ENCODE data around the gene TIAL1. TPM values are rescaled to one million over a fixed set of nuclear protein-coding genes. Genes with fewer than 3 reads are reported as not detected.

TIAL1 gene
- total and polyA plus RNA-seq, 4 donors, result 19.7 to 28.7 (median 23.4) TPM

- DNase-seq (ENCODE audit: low spot score), result no peak
- WGBS, result 94% methylated on average over 2 of the region's 2 CpGs
Observed at GRCh38 chr10:119642556-119643111, 45.9 kb upstream of the TIAL1 start.

DNA sequence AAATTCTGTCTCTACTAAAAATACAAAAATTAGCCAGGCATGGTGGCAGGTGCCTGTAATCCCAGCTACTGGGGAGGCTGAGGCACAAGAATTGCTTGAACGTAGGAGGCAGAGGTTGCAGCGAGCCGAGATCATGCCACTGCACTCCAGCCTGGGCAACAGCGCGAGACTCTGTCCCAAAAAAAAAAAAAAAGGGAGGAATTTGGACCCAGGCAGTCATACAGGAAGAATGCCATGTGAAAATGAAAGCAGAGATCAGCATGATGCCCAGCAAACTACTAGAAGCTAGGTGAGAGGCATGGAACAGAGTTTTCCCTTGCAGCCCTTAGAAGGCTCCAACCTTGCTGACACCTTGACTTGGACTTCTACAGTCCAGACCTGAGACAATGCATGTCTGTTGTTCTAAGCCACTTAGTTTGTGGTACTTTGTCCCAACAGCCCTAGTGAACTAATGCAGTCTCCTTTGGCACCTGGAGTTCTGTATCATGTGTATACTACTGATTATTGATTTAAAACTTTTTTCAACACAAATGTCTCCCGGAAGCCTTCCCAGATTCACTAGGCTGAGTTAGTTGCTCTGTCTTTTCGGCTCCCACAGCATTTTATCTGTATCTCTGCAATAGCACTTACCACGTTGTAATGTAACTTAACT is 44.2 kb upstream of the TIAL1 start:
- peak; percentile 79 for TF ChIP-seq SP1 (IDR thresholded peaks at IDR 0.05)
- no peak for TF ChIP-seq RAD21 (IDR thresholded peaks at IDR 0.05)
- no peak for TF ChIP-seq CTCF (IDR thresholded peaks at IDR 0.05; ENCODE audit: low read depth, low read length, missing input control)
- peak; percentile 35 for TF ChIP-seq MAX (IDR thresholded peaks at IDR 0.05)
- TF ChIP-seq, protein P1, sequence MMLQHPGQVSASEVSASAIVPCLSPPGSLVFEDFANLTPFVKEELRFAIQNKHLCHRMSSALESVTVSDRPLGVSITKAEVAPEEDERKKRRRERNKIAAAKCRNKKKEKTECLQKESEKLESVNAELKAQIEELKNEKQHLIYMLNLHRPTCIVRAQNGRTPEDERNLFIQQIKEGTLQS (IDR thresholded peaks at IDR 0.05), result no peak
- peak; percentile 55 for TF ChIP-seq HNF4G (IDR thresholded peaks at IDR 0.05)
- TF ChIP-seq FOXA2 (IDR thresholded peaks at IDR 0.05), result no peak
- TF ChIP-seq YY1 (IDR thresholded peaks at IDR 0.05), result peak; percentile 35
- no peak for TF ChIP-seq JUND (IDR thresholded peaks at IDR 0.05)
- TF ChIP-seq RXRA (IDR thresholded peaks at IDR 0.05), result peak in 1 of 2 donors; percentile 19
- no peak for TF ChIP-seq EGR1 (IDR thresholded peaks at IDR 0.05; ENCODE audit: low read depth in 2 of 2)
- TF ChIP-seq NR2F2 (IDR thresholded peaks at IDR 0.05), result no peak
- TF ChIP-seq, protein P2, sequence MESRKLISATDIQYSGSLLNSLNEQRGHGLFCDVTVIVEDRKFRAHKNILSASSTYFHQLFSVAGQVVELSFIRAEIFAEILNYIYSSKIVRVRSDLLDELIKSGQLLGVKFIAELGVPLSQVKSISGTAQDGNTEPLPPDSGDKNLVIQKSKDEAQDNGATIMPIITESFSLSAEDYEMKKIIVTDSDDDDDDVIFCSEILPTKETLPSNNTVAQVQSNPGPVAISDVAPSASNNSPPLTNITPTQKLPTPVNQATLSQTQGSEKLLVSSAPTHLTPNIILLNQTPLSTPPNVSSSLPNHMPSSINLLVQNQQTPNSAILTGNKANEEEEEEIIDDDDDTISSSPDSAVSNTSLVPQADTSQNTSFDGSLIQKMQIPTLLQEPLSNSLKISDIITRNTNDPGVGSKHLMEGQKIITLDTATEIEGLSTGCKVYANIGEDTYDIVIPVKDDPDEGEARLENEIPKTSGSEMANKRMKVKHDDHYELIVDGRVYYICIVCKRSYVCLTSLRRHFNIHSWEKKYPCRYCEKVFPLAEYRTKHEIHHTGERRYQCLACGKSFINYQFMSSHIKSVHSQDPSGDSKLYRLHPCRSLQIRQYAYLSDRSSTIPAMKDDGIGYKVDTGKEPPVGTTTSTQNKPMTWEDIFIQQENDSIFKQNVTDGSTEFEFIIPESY (IDR thresholded peaks at IDR 0.05), result peak; percentile 41
- TF ChIP-seq GABPA (IDR thresholded peaks at IDR 0.05 in 1 of 2, conservative IDR thresholded peaks at IDR 0.05 in 1 of 2), result no peak
- TF ChIP-seq TAF1 (conservative IDR thresholded peaks at IDR 0.05), result no peak
- TF ChIP-seq REST (IDR thresholded peaks at IDR 0.05), result peak; percentile 32
- no peak for TF ChIP-seq FOXA1 (IDR thresholded peaks at IDR 0.05)
- peak; percentile 75 to 78 for TF ChIP-seq HNF4A (conservative IDR thresholded peaks at IDR 0.05)
- Histone ChIP-seq H3K9ac (ENCODE audit: low read depth in 1 of 2, low read length in 2 of 2) (no peak overlapping the region), H3K27ac (ENCODE audit: low read depth in 1 of 2, low read length in 2 of 2) (no peak overlapping the region), H3K36me3 (ENCODE audit: control insufficient read depth in 4 of 4, insufficient read depth in 3 of 4, low read depth in 1 of 4, low read length in 3 of 4) (no peaks in the 10 kb centered on the region), H3K4me1 (ENCODE audit: control insufficient read depth in 4 of 4, insufficient read depth in 4 of 4, low read length in 3 of 4) (no peaks in the 10 kb centered on the region), H3K4me3 (ENCODE audit: low read depth in 1 of 3, low read length in 3 of 3) (peak overlapping the region in 1 of 3 donors; percentile 0), H3K27me3 (ENCODE audit: control insufficient read depth in 4 of 4, insufficient read depth in 4 of 4, low read length in 3 of 4) (no peaks in the 10 kb centered on the region), H3K9me3 (ENCODE audit: control insufficient read depth in 4 of 4, low read length in 3 of 4) (no peaks in the 10 kb centered on the region)
- DNase-seq (ENCODE audit: low spot score), result no peak
- 27% methylated on average over 8 of the region's 8 CpGs for WGBS

More at GRCh38 chr10:119642556-119643111, 45.9 kb upstream of the TIAL1 start:
- Histone ChIP-seq H3K4me1 (ENCODE audit: control insufficient read depth in 4 of 4, insufficient read depth in 4 of 4, low read length in 3 of 4) (no peaks in the 10 kb centered on the region), H3K36me3 (ENCODE audit: control insufficient read depth in 4 of 4, insufficient read depth in 3 of 4, low read depth in 1 of 4, low read length in 3 of 4) (no peaks in the 10 kb centered on the region), H3K9ac (ENCODE audit: low read depth in 1 of 2, low read length in 2 of 2) (no peak overlapping the region), H3K9me3 (ENCODE audit: control insufficient read depth in 4 of 4, low read length in 3 of 4) (no peaks in the 10 kb centered on the region), H3K27me3 (ENCODE audit: control insufficient read depth in 4 of 4, insufficient read depth in 4 of 4, low read length in 3 of 4) (no peaks in the 10 kb centered on the region), H3K27ac (ENCODE audit: low read depth in 1 of 2, low read length in 2 of 2) (no peak overlapping the region), H3K4me3 (ENCODE audit: low read depth in 1 of 3, low read length in 3 of 3) (no peak overlapping the region)
- no peak for TF ChIP-seq MAX (IDR thresholded peaks at IDR 0.05)
